A673 (cell line): ENCODE measurements around the gene ARID3A. TPM values are rescaled to one million over a fixed set of nuclear protein-coding genes. Genes with fewer than 3 reads are reported as not detected.

Experiments
- BruUV-seq: library from RNA; stranded (reverse); fragments of 400-500 nt; replicated peaks from 2 replicates; lab custom pipeline; 2021; lab: Mats Ljungman, UMichigan
- CTCF ChIA-PET: fragments of 300-600 bp; sonication (Branson Sonifier 250); formaldehyde crosslinking; loops from one replicate; lab custom pipeline; 2022; ENCODE audit warnings: antibody characterized with exemption; lab: Charles Lee
- POLR2A ChIA-PET: fragments of 300-600 bp; sonication (Branson Sonifier 250); formaldehyde crosslinking; loops from one replicate; lab custom pipeline; 2022; ENCODE audit warnings: antibody characterized with exemption; ENCODE audit not compliant: low non-redundant PET; lab: Charles Lee
- DNase-seq: peaks from one replicate; pipeline ENCODE4 v3.0.0-alpha.2; 2015; ENCODE audit warnings: low spot score
- H3K27ac ChIP-seq: fragments of 200-600 bp; sonication (generic); 2 replicates; pipeline ENCODE4 v1.5.1; 2016; ENCODE audit warnings: mixed run types, low read depth, mild to moderate bottlenecking, mixed read lengths, antibody characterized with exemption, low read length; ENCODE audit not compliant: poor library complexity, severe bottlenecking
- H3K27me3 ChIP-seq: fragments of 200-600 bp; sonication (generic); replicated peaks from 2 replicates; pipeline ENCODE4 v1.6.1; 2017; ENCODE audit warnings: mixed run types, low read depth, mild to moderate bottlenecking, mixed read lengths, antibody characterized with exemption, low read length; ENCODE audit not compliant: insufficient read depth, poor library complexity
- H3K36me3 ChIP-seq: fragments of 200-600 bp; sonication (generic); 2 replicates; pipeline ENCODE4 v1.6.1; 2016; ENCODE audit warnings: mixed run types, mild to moderate bottlenecking, mixed read lengths, antibody characterized with exemption, low read length; ENCODE audit not compliant: insufficient read depth, poor library complexity, severe bottlenecking
- H3K4me1 ChIP-seq: fragments of 200-600 bp; sonication (generic); 2 replicates; pipeline ENCODE4 v1.6.1; 2017; ENCODE audit warnings: mixed run types, mild to moderate bottlenecking, mixed read lengths, antibody characterized with exemption, low read length; ENCODE audit not compliant: insufficient read depth, poor library complexity, severe bottlenecking
- H3K4me3 ChIP-seq: fragments of 200-600 bp; sonication (generic); 2 replicates; pipeline ENCODE4 v1.5.1; 2016; ENCODE audit warnings: low read depth, mixed run types, mild to moderate bottlenecking, mixed read lengths, low read length; ENCODE audit not compliant: poor library complexity, severe bottlenecking
- H3K9me3 ChIP-seq: fragments of 200-600 bp; sonication (generic); 2 replicates; pipeline ENCODE4 v1.6.1; 2016; ENCODE audit warnings: mixed run types, low read depth, mild to moderate bottlenecking, mixed read lengths, antibody characterized with exemption, low read length; ENCODE audit not compliant: poor library complexity, severe bottlenecking
- CTCF ChIP-seq: fragments of 300-800, 200-600 bp; sonication (generic); conservative IDR thresholded peaks from 2 replicates; pipeline ENCODE4 v1.5.1; 2017; ENCODE audit warnings: low read depth, mild to moderate bottlenecking, antibody characterized with exemption, low read length, moderate library complexity, mixed read lengths
- EZH2 ChIP-seq: fragments of 200-600 bp; sonication (generic); IDR thresholded peaks from 2 replicates; pipeline ENCODE4 v1.6.1; 2017; ENCODE audit warnings: borderline replicate concordance, low read depth, mild to moderate bottlenecking, mixed read lengths, antibody characterized with exemption, low read length; ENCODE audit not compliant: poor library complexity, severe bottlenecking
- intact Hi-C: fragments of 100-400 bp; cut with micrococcal nuclease; formaldehyde crosslinking; loops from one replicate; pipeline ENCODE4 v1.10.0; 2022; ENCODE audit not compliant: unreplicated experiment
- total RNA-seq: library from RNA; stranded (reverse); gene quantifications from 2 replicates; pipeline ENCODE4 v1.2.3, GENCODE V29; 2021

The ARID3A gene
- total RNA-seq, 1 experiment from 2014 or later: 19.6 TPM

GRCh38 chr19:942133-942645 is 16.4 kb downstream of the ARID3A start:
- no peaks in the 10 kb centered on the region for H3K27me3 ChIP-seq
- CTCF ChIA-PET: no interaction called here
- no peak for TF ChIP-seq CTCF
- no peak for DNase-seq
- H3K36me3 ChIP-seq: no peaks in the 10 kb centered on the region
- H3K4me1 ChIP-seq: peaks cover 14% of the 10 kb centered on the region
- H3K9me3 ChIP-seq: no peaks in the 10 kb centered on the region
- no TSS peak for BruUV-seq
- intact Hi-C loops: no loop called here
- POLR2A ChIA-PET: no interaction called here
- no peak overlapping the region for H3K4me3 ChIP-seq
- no peak overlapping the region for H3K27ac ChIP-seq

DNA sequence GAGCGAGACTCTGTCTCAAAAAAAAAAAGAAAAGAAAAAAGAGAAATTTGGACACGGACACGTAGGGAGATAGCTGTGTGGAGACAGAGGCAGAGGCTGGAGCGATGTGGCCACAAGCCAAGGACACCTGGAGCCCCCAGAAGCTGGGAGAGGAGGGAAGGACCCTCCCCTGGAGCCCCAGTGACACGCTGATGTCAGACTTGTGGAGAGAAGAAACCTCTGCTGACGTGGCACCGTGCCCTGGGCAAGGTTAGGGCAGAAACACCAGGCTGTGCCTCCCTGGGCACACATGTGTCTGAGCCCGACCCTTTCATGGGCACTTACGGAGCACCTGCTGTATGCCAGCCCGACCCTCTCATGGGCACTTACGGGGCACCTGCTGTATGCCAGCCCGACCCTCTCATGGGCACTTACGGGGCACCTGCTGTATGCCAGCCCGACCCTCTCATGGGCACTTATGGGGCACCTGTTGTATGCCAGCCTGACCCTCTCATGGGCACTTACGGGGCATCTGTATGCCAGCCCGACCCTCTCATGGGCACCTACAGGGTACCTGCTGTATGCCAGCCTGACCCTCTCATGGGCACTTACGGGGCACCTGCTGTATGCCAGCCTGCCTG is 17.8 kb downstream of the ARID3A start:
- peaks cover 14% of the 10 kb centered on the region for H3K4me1 ChIP-seq
- POLR2A ChIA-PET: no interaction called here

DNA sequence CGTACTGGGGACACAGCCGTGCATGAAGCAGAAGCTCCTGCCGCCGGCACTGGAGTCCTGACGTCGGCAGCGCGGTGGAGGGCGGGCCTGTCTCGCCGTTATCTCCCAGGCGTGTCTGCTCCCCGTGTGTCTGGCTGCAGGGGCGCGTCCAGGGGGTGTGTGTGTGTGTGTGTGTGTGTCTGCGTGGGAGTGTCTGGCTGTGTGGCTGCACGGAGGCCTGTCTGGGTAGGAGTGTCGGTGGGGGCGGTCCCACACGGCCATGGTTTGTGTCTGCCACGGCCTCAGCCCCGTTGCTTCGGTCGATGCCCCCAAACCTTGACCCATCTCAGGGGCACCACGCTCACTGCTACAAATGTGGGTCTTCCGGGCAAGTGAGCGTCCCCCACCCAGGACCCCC is 18.3 kb downstream of the ARID3A start:
- H3K27ac ChIP-seq: no peak overlapping the region
- H3K4me3 ChIP-seq: no peak overlapping the region
- BruUV-seq: no TSS peak
- no peaks in the 10 kb centered on the region for H3K9me3 ChIP-seq
- TF ChIP-seq CTCF (no peak), EZH2 (no peak)
- POLR2A ChIA-PET: interaction anchor here (0.6 kb wide), 1 partner anchor 294 kb away, joined by 9 read pairs; no protein-coding TSS in a partner anchor
- no peaks in the 10 kb centered on the region for H3K36me3 ChIP-seq
- CTCF ChIA-PET: no interaction called here
- intact Hi-C loops: no loop called here
- H3K4me1 ChIP-seq: peaks cover 14% of the 10 kb centered on the region
- no peak for DNase-seq
- no peaks in the 10 kb centered on the region for H3K27me3 ChIP-seq

More for the DNA sequence above, 17.8 kb downstream of the ARID3A start:
- no peak for DNase-seq
- TF ChIP-seq CTCF (no peak), EZH2 (no peak)
- Histone ChIP-seq H3K36me3 (no peaks in the 10 kb centered on the region), H3K27me3 (no peaks in the 10 kb centered on the region), H3K27ac (no peak overlapping the region), H3K9me3 (no peaks in the 10 kb centered on the region), H3K4me3 (no peak overlapping the region)
- CTCF ChIA-PET: no interaction called here
- no TSS peak for BruUV-seq
- intact Hi-C loops: no loop called here
